H9 (cell line): ENCODE data around the gene KEL. TPM values are rescaled to one million over a fixed set of nuclear protein-coding genes. Genes with fewer than 3 reads are reported as not detected.

ENCODE experiments used
- DNase-seq: peaks from one replicate; pipeline ENCODE4 v3.0.0-alpha.2; 2017
- H2AFZ ChIP-seq: one replicate; pipeline ENCODE4 v1.6.1; 2013; ENCODE audit warnings: mild to moderate bottlenecking, low read length, control low read depth, moderate library complexity
- H2AK5ac ChIP-seq: 2 replicates; pipeline ENCODE4 v1.6.1; 2013; ENCODE audit warnings: low read length, control low read depth, mixed read lengths; ENCODE audit not compliant: insufficient read length
- H2BK120ac ChIP-seq: one replicate; pipeline ENCODE4 v1.6.1; 2013; ENCODE audit warnings: low read depth, mild to moderate bottlenecking, low read length, control low read depth, inconsistent platforms; ENCODE audit not compliant: poor library complexity, severe bottlenecking
- H2BK12ac ChIP-seq: 2 replicates; pipeline ENCODE4 v1.6.1; 2013; ENCODE audit warnings: low read length, control low read depth, mixed read lengths, low read depth; ENCODE audit not compliant: insufficient read length
- H2BK15ac ChIP-seq: 2 replicates; pipeline ENCODE4 v1.6.1; 2013; ENCODE audit warnings: low read depth, low read length, control low read depth
- H2BK20ac ChIP-seq: one replicate; pipeline ENCODE4 v1.6.1; 2013; ENCODE audit warnings: low read depth, mild to moderate bottlenecking, low read length, control low read depth, inconsistent platforms; ENCODE audit not compliant: poor library complexity, severe bottlenecking
- H2BK5ac ChIP-seq: 2 replicates; pipeline ENCODE4 v1.6.1; 2013; ENCODE audit warnings: low read length, control low read depth, mixed read lengths; ENCODE audit not compliant: insufficient read length
- H3K14ac ChIP-seq: 2 replicates; pipeline ENCODE4 v1.6.1; 2013; ENCODE audit warnings: low read length, control low read depth; ENCODE audit not compliant: insufficient read depth
- H3K18ac ChIP-seq: 2 replicates; pipeline ENCODE4 v1.6.1; 2013; ENCODE audit warnings: low read depth, mild to moderate bottlenecking, mixed read lengths, low read length, control low read depth; ENCODE audit not compliant: insufficient read length
- H3K23ac ChIP-seq: 2 replicates; pipeline ENCODE4 v1.6.1; 2013; ENCODE audit warnings: low read length, control low read depth, mixed read lengths, low read depth; ENCODE audit not compliant: insufficient read length
- H3K23me2 ChIP-seq: 2 replicates; pipeline ENCODE4 v1.6.1; 2013; ENCODE audit warnings: low read depth, mild to moderate bottlenecking, mixed read lengths, low read length, control low read depth; ENCODE audit not compliant: insufficient read length, poor library complexity, severe bottlenecking
- H3K27ac ChIP-seq: 2 replicates; pipeline ENCODE4 v1.5.1; 2013; ENCODE audit warnings: low read length, control low read depth, mixed read lengths, low read depth; ENCODE audit not compliant: insufficient read length
- H3K27me3 ChIP-seq: 2 replicates; pipeline ENCODE4 v1.6.1; 2013; ENCODE audit warnings: low read length, control low read depth, inconsistent platforms; ENCODE audit not compliant: insufficient read depth
- H3K4ac ChIP-seq: 2 replicates; pipeline ENCODE4 v1.6.1; 2013; ENCODE audit warnings: low read depth, mild to moderate bottlenecking, control low read depth, inconsistent platforms, low read length, moderate library complexity
- H3K4me1 ChIP-seq: 2 replicates; pipeline ENCODE4 v1.6.1; 2013; ENCODE audit warnings: low read length, control low read depth, inconsistent platforms; ENCODE audit not compliant: insufficient read depth
- H3K4me2 ChIP-seq: 2 replicates; pipeline ENCODE4 v1.6.1; 2013; ENCODE audit warnings: low read length, control low read depth, mixed read lengths; ENCODE audit not compliant: insufficient read length, insufficient read depth
- H3K56ac ChIP-seq: 2 replicates; pipeline ENCODE4 v1.6.1; 2013; ENCODE audit warnings: low read depth, mild to moderate bottlenecking, mixed read lengths, low read length, control low read depth; ENCODE audit not compliant: insufficient read length
- H3K79me1 ChIP-seq: 2 replicates; pipeline ENCODE4 v1.6.1; 2013; ENCODE audit warnings: low read depth, mild to moderate bottlenecking, moderate library complexity, low read length, control low read depth, inconsistent platforms; ENCODE audit not compliant: insufficient read depth, poor library complexity, severe bottlenecking
- H3K79me2 ChIP-seq: 2 replicates; pipeline ENCODE4 v1.6.1; 2013; ENCODE audit warnings: low read length, control low read depth, inconsistent platforms; ENCODE audit not compliant: insufficient read depth
- H3K9ac ChIP-seq: 2 replicates; pipeline ENCODE4 v1.6.1; 2013; ENCODE audit warnings: low read length, control low read depth, mixed read lengths; ENCODE audit not compliant: insufficient read length; ENCODE audit errors: extremely low read depth
- H3K9me3 ChIP-seq: one replicate; pipeline ENCODE4 v1.6.1; 2013; ENCODE audit warnings: low read depth, low read length, inconsistent platforms; ENCODE audit not compliant: control insufficient read depth
- H3T11ph ChIP-seq: one replicate; pipeline ENCODE4 v1.6.1; 2013; ENCODE audit warnings: mild to moderate bottlenecking, low read length, control low read depth, inconsistent platforms
- H4K20me1 ChIP-seq: one replicate; pipeline ENCODE4 v1.6.1; 2013; ENCODE audit not compliant: control insufficient read depth, insufficient read length, insufficient read depth
- H4K5ac ChIP-seq: 2 replicates; pipeline ENCODE4 v1.6.1; 2013; ENCODE audit warnings: low read depth, mild to moderate bottlenecking, mixed read lengths, low read length, control low read depth; ENCODE audit not compliant: insufficient read length
- H4K8ac ChIP-seq: replicated peaks from 2 replicates; pipeline ENCODE4 v1.6.1; 2013; ENCODE audit warnings: low read length, control low read depth, mixed read lengths, low read depth; ENCODE audit not compliant: insufficient read length
- H4K91ac ChIP-seq: 2 replicates; pipeline ENCODE4 v1.6.1; 2013; ENCODE audit warnings: low read depth, mild to moderate bottlenecking, moderate library complexity, mixed read lengths, low read length, control low read depth; ENCODE audit not compliant: insufficient read length
- H3K27ac Mint-ChIP-seq, 3 experiments: 2 replicates in 2 of 3; 3 replicates in 1 of 3; pipeline ENCODE4 v1.8.0; 2020 to 2021; ENCODE audit warnings: mixed read lengths in 3 of 3, mild to moderate bottlenecking in 1 of 3, moderate library complexity in 1 of 3
- H3K27me3 Mint-ChIP-seq: 2 replicates; pipeline ENCODE4 v1.8.0; 2021; ENCODE audit warnings: low read depth, mild to moderate bottlenecking, moderate library complexity, mixed read lengths
- H3K36me3 Mint-ChIP-seq, 3 experiments: 2 replicates in 2 of 3; 3 replicates in 1 of 3; pipeline ENCODE4 v1.8.0; 2020 to 2021; ENCODE audit warnings: low read depth in 3 of 3, mixed read lengths in 3 of 3; ENCODE audit not compliant: insufficient read depth in 1 of 3
- H3K4me1 Mint-ChIP-seq, 2 experiments: 2 replicates each; pipeline ENCODE4 v1.8.0; 2020; ENCODE audit warnings: mixed read lengths in 2 of 2
- H3K4me3 Mint-ChIP-seq, 2 experiments: 2 replicates in 1 of 2; 3 replicates in 1 of 2; pipeline ENCODE4 v1.8.0; 2020 to 2021; ENCODE audit warnings: mild to moderate bottlenecking in 2 of 2, mixed read lengths in 2 of 2, moderate library complexity in 1 of 2
- H3K9me3 Mint-ChIP-seq, 2 experiments: 2 replicates in 1 of 2; 3 replicates in 1 of 2; pipeline ENCODE4 v1.8.0; 2020; ENCODE audit warnings: mild to moderate bottlenecking in 2 of 2, mixed read lengths in 2 of 2, moderate library complexity in 1 of 2
- WGBS: extraction: QIAGEN DNeasy Blood & Tissue Kit; methylation state at CpG from one replicate; pipeline ENCODE4 v1.1.7; 2013; ENCODE audit warnings: missing lambda C conversion rate, low lambda C conversion rate, mixed read lengths; ENCODE audit not compliant: insufficient read length; ENCODE audit errors: extremely low coverage; 5-methylcytosine and 5-hydroxymethylcytosine counted together
- total RNA-seq: library from RNA; stranded (reverse); gene quantifications from 2 replicates; pipeline ENCODE4 v1.2.1, GENCODE V29; 2021
- TF ChIP-seq, protein P1 (sequence below): fragments of 200-600 bp; sonication (generic); conservative IDR thresholded peaks from 3 replicates; pipeline ENCODE4 v1.8.0; 2021; ENCODE audit warnings: antibody characterized with exemption, mild to moderate bottlenecking

Gene KEL
- total RNA-seq, 1 experiment from 2014 or later, result 1.5 TPM

DNA sequence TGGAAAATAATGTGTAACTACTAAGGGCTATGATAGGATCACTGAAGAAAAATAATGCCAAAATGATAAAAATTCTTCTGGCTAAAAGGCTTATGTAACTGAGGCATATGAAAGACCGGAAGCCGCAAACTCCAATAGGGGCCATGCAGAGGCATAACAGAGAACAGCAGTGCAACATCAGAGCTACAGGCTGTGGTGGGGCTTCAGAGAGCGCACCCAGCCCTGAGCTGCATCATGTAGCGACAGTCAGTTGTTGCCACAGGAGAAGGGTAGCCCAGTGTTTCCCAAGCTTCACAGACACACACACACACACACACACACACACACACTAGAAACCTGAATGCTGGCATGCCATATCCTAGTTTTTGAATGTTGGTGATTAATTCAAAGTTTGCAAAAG lies 13.6 kb downstream of the KEL start:
- H3K36me3 Mint-ChIP-seq, result peaks cover 0 to 7% (median under 1%) of the 10 kb centered on the region in 3 experiments; a peak in 5 of 7 replicates
- WGBS, result no CpG with 5 or more reads among the region's 4 CpGs

More for the DNA sequence above, 13.6 kb downstream of the KEL start:
- H3K23ac ChIP-seq, result no peak overlapping the region
- no peak overlapping the region for H4K91ac ChIP-seq
- H3T11ph ChIP-seq, result no peak overlapping the region
- H2BK120ac ChIP-seq, result no peak overlapping the region
- H3K9ac ChIP-seq, result no peak overlapping the region
- H3K14ac ChIP-seq, result no peak overlapping the region
- TF ChIP-seq, protein P1, sequence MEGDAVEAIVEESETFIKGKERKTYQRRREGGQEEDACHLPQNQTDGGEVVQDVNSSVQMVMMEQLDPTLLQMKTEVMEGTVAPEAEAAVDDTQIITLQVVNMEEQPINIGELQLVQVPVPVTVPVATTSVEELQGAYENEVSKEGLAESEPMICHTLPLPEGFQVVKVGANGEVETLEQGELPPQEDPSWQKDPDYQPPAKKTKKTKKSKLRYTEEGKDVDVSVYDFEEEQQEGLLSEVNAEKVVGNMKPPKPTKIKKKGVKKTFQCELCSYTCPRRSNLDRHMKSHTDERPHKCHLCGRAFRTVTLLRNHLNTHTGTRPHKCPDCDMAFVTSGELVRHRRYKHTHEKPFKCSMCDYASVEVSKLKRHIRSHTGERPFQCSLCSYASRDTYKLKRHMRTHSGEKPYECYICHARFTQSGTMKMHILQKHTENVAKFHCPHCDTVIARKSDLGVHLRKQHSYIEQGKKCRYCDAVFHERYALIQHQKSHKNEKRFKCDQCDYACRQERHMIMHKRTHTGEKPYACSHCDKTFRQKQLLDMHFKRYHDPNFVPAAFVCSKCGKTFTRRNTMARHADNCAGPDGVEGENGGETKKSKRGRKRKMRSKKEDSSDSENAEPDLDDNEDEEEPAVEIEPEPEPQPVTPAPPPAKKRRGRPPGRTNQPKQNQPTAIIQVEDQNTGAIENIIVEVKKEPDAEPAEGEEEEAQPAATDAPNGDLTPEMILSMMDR, result no peak
- H3K23me2 ChIP-seq, result no peaks in the 10 kb centered on the region
- no peak overlapping the region for H2BK20ac ChIP-seq
- H3K27ac ChIP-seq, result no peak overlapping the region
- no peaks in the 10 kb centered on the region for H3K4me1 ChIP-seq
- no peak overlapping the region for H2BK5ac ChIP-seq
- no peak overlapping the region for H2AFZ ChIP-seq
- H3K9me3 ChIP-seq, result no peaks in the 10 kb centered on the region
- no peak overlapping the region for H3K27ac Mint-ChIP-seq
- no peak overlapping the region for H3K4me2 ChIP-seq
- no peaks in the 10 kb centered on the region for H4K20me1 ChIP-seq
- no peaks in the 10 kb centered on the region for H3K27me3 ChIP-seq
- no peak overlapping the region for H2AK5ac ChIP-seq
- peaks cover 0 to 3% of the 10 kb centered on the region in 2 experiments; a peak in 1 of 5 replicates for H3K9me3 Mint-ChIP-seq
- H3K79me1 ChIP-seq, result no peaks in the 10 kb centered on the region
- H4K5ac ChIP-seq, result no peak overlapping the region
- H3K56ac ChIP-seq, result no peak overlapping the region
- H2BK12ac ChIP-seq, result no peak overlapping the region
- no peaks in the 10 kb centered on the region for H3K4me1 Mint-ChIP-seq
- no peak overlapping the region for H3K4me3 Mint-ChIP-seq
- no peak for DNase-seq
- no peak overlapping the region for H3K4ac ChIP-seq
- H3K79me2 ChIP-seq, result no peaks in the 10 kb centered on the region
- H2BK15ac ChIP-seq, result no peak overlapping the region
- H3K18ac ChIP-seq, result no peak overlapping the region
- no peak overlapping the region for H4K8ac ChIP-seq
- H3K27me3 Mint-ChIP-seq, result peaks cover 9% of the 10 kb centered on the region
